OCI-LY7 (cell line): Measurements from ENCODE around the gene KIAA1755. TPM values are rescaled to one million over a fixed set of nuclear protein-coding genes. Genes with fewer than 3 reads are reported as not detected.

Experiments
- BruUV-seq: library from RNA; stranded (reverse); fragments of 400-500 nt; replicated peaks from 2 replicates; lab custom pipeline; 2021; lab: Mats Ljungman, UMichigan
- CTCF ChIA-PET: fragments of 300-600 bp; sonication (Branson Sonifier 250); formaldehyde crosslinking; loops from one replicate; lab custom pipeline; 2022; ENCODE audit warnings: antibody characterized with exemption; ENCODE audit not compliant: unreplicated experiment; lab: Charles Lee
- POLR2A ChIA-PET: fragments of 300-600 bp; sonication (Branson Sonifier 250); formaldehyde crosslinking; loops from one replicate; lab custom pipeline; 2022; ENCODE audit warnings: antibody characterized with exemption; lab: Charles Lee
- DNase-seq: peaks from one replicate; pipeline ENCODE4 v3.0.0-alpha.2; 2015; ENCODE audit warnings: low spot score
- H2AFZ ChIP-seq: fragments of 200-600 bp; sonication (generic), shearing (Covaris generic); 2 replicates; pipeline ENCODE4 v1.6.1; 2014; ENCODE audit warnings: mild to moderate bottlenecking, antibody characterized with exemption, low read length, moderate library complexity
- H3K27ac ChIP-seq: fragments of 200-600 bp; sonication (generic); 2 replicates; pipeline ENCODE4 v1.5.1; 2014; ENCODE audit warnings: mixed run types, low read depth, mild to moderate bottlenecking, moderate library complexity, low read length, inconsistent platforms; ENCODE audit not compliant: poor library complexity, severe bottlenecking
- H3K36me3 ChIP-seq: fragments of 200-600 bp; sonication (generic); 2 replicates; pipeline ENCODE4 v1.6.1; 2014; ENCODE audit warnings: mild to moderate bottlenecking, antibody characterized with exemption, low read length, moderate library complexity, mixed read lengths; ENCODE audit not compliant: insufficient read depth
- H3K4me1 ChIP-seq: fragments of 200-600 bp; sonication (generic); 2 replicates; pipeline ENCODE4 v1.5.1; 2014; ENCODE audit warnings: mild to moderate bottlenecking, low read length; ENCODE audit not compliant: insufficient read depth, poor library complexity, severe bottlenecking
- H3K4me2 ChIP-seq: fragments of 200-600 bp; sonication (generic); 2 replicates; pipeline ENCODE4 v1.6.1; 2014; ENCODE audit warnings: mild to moderate bottlenecking, low read length
- H3K4me3 ChIP-seq: fragments of 200-600 bp; sonication (generic); 2 replicates; pipeline ENCODE4 v1.5.1; 2014; ENCODE audit warnings: mild to moderate bottlenecking, low read depth, low read length; ENCODE audit not compliant: poor library complexity, severe bottlenecking
- H3K79me2 ChIP-seq: fragments of 200-600 bp; sonication (generic); 2 replicates; pipeline ENCODE4 v1.6.1; 2016; ENCODE audit warnings: low read depth, mild to moderate bottlenecking, low read length, moderate library complexity, mixed read lengths; ENCODE audit not compliant: insufficient read depth
- H3K9me2 ChIP-seq: fragments of 200-600 bp; sonication (generic); 2 replicates; pipeline ENCODE4 v1.6.1; 2016; ENCODE audit warnings: mild to moderate bottlenecking, low read length, mixed read lengths; ENCODE audit not compliant: insufficient read depth
- H3K9me3 ChIP-seq: fragments of 200-600 bp; sonication (generic); 2 replicates; pipeline ENCODE4 v1.6.1; 2014; ENCODE audit warnings: mild to moderate bottlenecking, mixed run types, low read length, mixed read lengths
- H4K20me1 ChIP-seq: fragments of 200-600 bp; sonication (generic); 2 replicates; pipeline ENCODE4 v1.6.1; 2014; ENCODE audit warnings: mild to moderate bottlenecking, antibody characterized with exemption, low read length, moderate library complexity, mixed read lengths; ENCODE audit not compliant: insufficient read depth
- EZH2phosphoT487 ChIP-seq: fragments of 200-600 bp; sonication (generic); IDR thresholded peaks from 2 replicates; pipeline ENCODE4 v1.6.1; 2018; ENCODE audit warnings: low read depth, borderline replicate concordance, mild to moderate bottlenecking, mixed run types, antibody characterized with exemption, low read length, moderate library complexity, mixed read lengths
- intact Hi-C: fragments of 100-400 bp; cut with micrococcal nuclease; formaldehyde crosslinking; loops from one replicate; pipeline ENCODE4 v1.10.0; 2022; ENCODE audit not compliant: unreplicated experiment
- total RNA-seq, 2 experiments: library from RNA; depleted of rRNA in 1 of 2; stranded (reverse); fragments of >200 nt in 1 of 2; shearing (Covaris generic) in 1 of 2; gene quantifications; 2 replicates each; pipeline ENCODE4 v1.2.3, GENCODE V29; 2014 to 2022
- TF ChIP-seq, protein P1 (sequence below): fragments of 200-600 bp; sonication (generic); conservative IDR thresholded peaks from 2 replicates; pipeline ENCODE4 v1.5.1; 2014; ENCODE audit warnings: mild to moderate bottlenecking, antibody characterized with exemption, low read length, moderate library complexity, mixed read lengths

The KIAA1755 gene
- total RNA-seq, 2 experiments from 2014 or later: not detected

DNA sequence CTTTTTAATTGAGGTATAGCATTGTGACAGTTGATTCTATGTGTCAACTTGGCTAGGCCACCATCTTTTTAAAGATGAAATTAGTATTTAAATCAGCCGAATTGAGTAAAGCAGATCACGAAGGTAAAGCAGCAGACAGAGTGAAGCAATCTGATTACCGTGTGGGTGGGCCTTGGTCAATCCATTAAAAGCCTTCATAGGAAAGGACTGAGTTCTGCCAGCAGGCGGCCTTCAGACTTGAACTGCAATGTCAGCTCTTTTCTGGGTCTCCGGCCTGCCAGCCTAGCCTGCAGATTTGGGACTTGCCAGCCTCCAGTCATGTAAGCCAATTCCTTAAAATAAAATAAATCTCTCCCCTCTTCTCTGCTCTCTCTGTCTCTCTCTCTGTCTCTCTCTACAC is 73.0 kb downstream of the KIAA1755 start:
- Histone ChIP-seq H3K4me1 (no peaks in the 10 kb centered on the region), H2AFZ (no peak overlapping the region), H3K9me2 (no peaks in the 10 kb centered on the region), H4K20me1 (no peaks in the 10 kb centered on the region), H3K4me2 (no peak overlapping the region), H3K4me3 (no peak overlapping the region), H3K36me3 (no peaks in the 10 kb centered on the region), H3K27ac (no peak overlapping the region), H3K79me2 (no peaks in the 10 kb centered on the region), H3K9me3 (no peaks in the 10 kb centered on the region)
- ChIA-PET CTCF (no interaction called here), POLR2A (interaction anchor here (0.6 kb wide), 1 partner anchor 566 kb away, joined by 3 read pairs; no protein-coding TSS in a partner anchor)
- intact Hi-C loops: no loop called here
- DNase-seq: no peak
- TF ChIP-seq, protein P1, sequence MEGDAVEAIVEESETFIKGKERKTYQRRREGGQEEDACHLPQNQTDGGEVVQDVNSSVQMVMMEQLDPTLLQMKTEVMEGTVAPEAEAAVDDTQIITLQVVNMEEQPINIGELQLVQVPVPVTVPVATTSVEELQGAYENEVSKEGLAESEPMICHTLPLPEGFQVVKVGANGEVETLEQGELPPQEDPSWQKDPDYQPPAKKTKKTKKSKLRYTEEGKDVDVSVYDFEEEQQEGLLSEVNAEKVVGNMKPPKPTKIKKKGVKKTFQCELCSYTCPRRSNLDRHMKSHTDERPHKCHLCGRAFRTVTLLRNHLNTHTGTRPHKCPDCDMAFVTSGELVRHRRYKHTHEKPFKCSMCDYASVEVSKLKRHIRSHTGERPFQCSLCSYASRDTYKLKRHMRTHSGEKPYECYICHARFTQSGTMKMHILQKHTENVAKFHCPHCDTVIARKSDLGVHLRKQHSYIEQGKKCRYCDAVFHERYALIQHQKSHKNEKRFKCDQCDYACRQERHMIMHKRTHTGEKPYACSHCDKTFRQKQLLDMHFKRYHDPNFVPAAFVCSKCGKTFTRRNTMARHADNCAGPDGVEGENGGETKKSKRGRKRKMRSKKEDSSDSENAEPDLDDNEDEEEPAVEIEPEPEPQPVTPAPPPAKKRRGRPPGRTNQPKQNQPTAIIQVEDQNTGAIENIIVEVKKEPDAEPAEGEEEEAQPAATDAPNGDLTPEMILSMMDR: no peak
- TF ChIP-seq EZH2phosphoT487: no peak
- BruUV-seq: no TSS peak

DNA sequence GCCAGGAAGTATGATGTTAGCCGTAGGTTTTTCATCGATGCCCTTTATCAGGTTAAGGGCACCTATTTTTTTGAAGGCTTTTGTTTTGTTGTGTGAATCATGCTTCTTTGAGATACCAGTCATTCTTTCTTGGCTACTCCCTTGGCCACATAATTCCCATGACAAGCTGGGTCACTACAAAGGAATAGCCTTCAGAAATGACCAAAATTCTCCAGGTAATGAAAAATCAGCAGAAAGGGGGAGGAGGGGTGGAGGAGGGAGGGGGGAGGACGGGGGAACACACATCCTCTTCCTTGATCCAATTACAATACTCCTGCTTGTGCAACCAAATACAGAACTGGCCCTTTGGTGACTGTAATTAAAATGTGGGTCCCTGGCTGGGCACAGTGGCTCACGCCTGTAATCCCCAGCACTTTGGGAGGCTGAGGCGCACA is 73.7 kb downstream of the KIAA1755 start:
- no peaks in the 10 kb centered on the region for H3K9me2 ChIP-seq
- H3K9me3 ChIP-seq: no peaks in the 10 kb centered on the region
- intact Hi-C loops: no loop called here
- ChIA-PET POLR2A (no interaction called here), CTCF (no interaction called here)
- H3K36me3 ChIP-seq: no peaks in the 10 kb centered on the region
- no peak overlapping the region for H3K27ac ChIP-seq
- DNase-seq: no peak
- no peaks in the 10 kb centered on the region for H4K20me1 ChIP-seq
- no peak overlapping the region for H3K4me2 ChIP-seq
- TF ChIP-seq, protein P1: no peak
- no peak for TF ChIP-seq EZH2phosphoT487
- H3K4me3 ChIP-seq: no peak overlapping the region
- no TSS peak for BruUV-seq
- H3K79me2 ChIP-seq: no peaks in the 10 kb centered on the region
- H3K4me1 ChIP-seq: no peaks in the 10 kb centered on the region
- H2AFZ ChIP-seq: no peak overlapping the region

DNA sequence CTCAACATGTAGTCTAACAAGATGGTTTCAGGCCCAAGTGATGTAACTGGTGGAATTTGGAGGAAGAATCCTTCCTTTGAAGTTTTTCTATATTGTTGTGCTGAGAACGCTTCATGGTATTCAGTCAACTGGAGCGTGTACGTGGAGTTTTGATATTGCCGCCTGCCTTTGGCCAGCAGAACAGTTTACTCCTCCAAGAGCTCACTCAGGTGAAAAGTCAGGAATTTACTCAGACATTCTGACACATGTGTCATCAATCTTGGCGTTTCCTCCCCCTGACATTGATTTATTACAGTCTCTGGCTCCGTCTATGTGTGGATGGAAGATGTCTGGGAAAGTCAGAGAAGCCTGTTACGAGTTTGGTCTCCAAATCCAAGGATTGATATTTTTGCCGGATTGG is 76.4 kb downstream of the KIAA1755 start:
- ChIA-PET CTCF (no interaction called here), POLR2A (no interaction called here)
- H3K4me1 ChIP-seq: no peaks in the 10 kb centered on the region
- no peaks in the 10 kb centered on the region for H3K9me2 ChIP-seq
- H3K4me2 ChIP-seq: no peak overlapping the region
- H3K9me3 ChIP-seq: no peaks in the 10 kb centered on the region
- TF ChIP-seq, protein P1: no peak
- no peak for TF ChIP-seq EZH2phosphoT487
- no peak overlapping the region for H3K27ac ChIP-seq
- H3K36me3 ChIP-seq: no peaks in the 10 kb centered on the region
- H4K20me1 ChIP-seq: no peaks in the 10 kb centered on the region
- intact Hi-C loops: no loop called here
- no peak for DNase-seq
- no TSS peak for BruUV-seq
- H3K4me3 ChIP-seq: no peak overlapping the region
- H2AFZ ChIP-seq: no peak overlapping the region
- H3K79me2 ChIP-seq: no peaks in the 10 kb centered on the region
